Mucosa of descending colon (tissue), 3 donors: ENCODE data around the gene HNRNPAB. TPM values are rescaled to one million over a fixed set of nuclear protein-coding genes. Genes with fewer than 3 reads are reported as not detected.
"Not testable (repeated sequence)": the region's sequence is repeated elsewhere in the genome, so short reads cannot be mapped to it uniquely, and the experiment has no call there.

ENCODE experiments used
- ATAC-seq: fragments of 200-7000 bp; cut with Tn5 transposase; one replicate; pipeline ENCODE4 v1.9.1; 2020; ENCODE audit warnings: mild to moderate bottlenecking, moderate library complexity
- DNase-seq, 3 donors: peaks; one replicate each; pipeline ENCODE4 v3.0.0-alpha.2; 2020
- H3K36me3 ChIP-seq: fragments of 200-600 bp; one replicate; pipeline ENCODE4 v1.8.0; 2021; ENCODE audit warnings: low read depth, mild to moderate bottlenecking
- H3K4me1 ChIP-seq: fragments of 200-600 bp; one replicate; pipeline ENCODE4 v1.8.0; 2021; ENCODE audit warnings: low read depth, mild to moderate bottlenecking
- H3K4me3 ChIP-seq: fragments of 200-600 bp; one replicate; pipeline ENCODE4 v1.8.0; 2021; ENCODE audit warnings: mild to moderate bottlenecking
- H3K9me3 ChIP-seq: fragments of 200-600 bp; one replicate; pipeline ENCODE4 v1.8.0; 2021; ENCODE audit warnings: mild to moderate bottlenecking
- intact Hi-C, 2 donors: fragments of 100-400 bp; cut with DNase I in 1 of 2; cut with micrococcal nuclease in 1 of 2; formaldehyde crosslinking; loops; one replicate each; pipeline versions ENCODE4 v1.11.0 to v1.11.1; 2022; cut with DNase I, micrococcal nuclease
- total RNA-seq, 3 donors: library from RNA; stranded (reverse); fragmentation: NEBNext Ultra II Directional in 2 of 3; extraction: Animal tissue kit (Norgen Biotek cat#: 25700) in 2 of 3; gene quantifications; one replicate each; pipeline versions ENCODE4 v1.2.1 to v1.2.4, GENCODE V29; 2021 to 2023
- TF ChIP-seq, protein P1 (sequence below): fragments of 200-600 bp; IDR thresholded peaks from one replicate; pipeline ENCODE4 v1.8.0; 2022; ENCODE audit warnings: antibody characterized with exemption, mild to moderate bottlenecking
- donor health status: DM: no; HTN: no; CAD: no; lungs with moderate emphysema.
- donor health status: DM: no; HTN: no; CAD: no.
- donor health status: DM: no; HTN: yes; CAD: no.

Gene HNRNPAB
- total RNA-seq, 3 donors from 2014 or later = 209 to 327 (median 244) TPM

DNA sequence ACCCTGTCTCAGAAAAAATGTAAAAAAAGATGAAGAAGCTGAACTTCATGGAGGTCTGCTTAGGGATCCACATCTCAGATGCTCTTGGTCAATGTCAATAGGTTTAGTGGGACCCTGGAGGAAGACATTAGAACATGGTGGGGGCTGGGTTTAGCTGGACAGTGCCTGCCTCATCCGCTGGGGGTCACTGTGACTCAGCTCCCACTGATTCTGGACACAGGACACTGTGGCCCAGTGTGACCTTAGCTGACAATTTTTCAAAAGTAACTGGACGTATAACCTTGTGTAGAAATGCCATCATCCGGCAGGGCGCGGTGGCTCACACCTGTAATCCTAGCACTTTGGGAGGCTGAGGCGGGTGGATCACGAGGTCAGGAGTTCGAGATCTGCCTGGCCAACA is 7.3 kb upstream of the HNRNPAB start:
- peak in 2 of 3 donors; percentile 50 to 55 for DNase-seq
- ATAC-seq = peak; percentile 74
- intact Hi-C loops = no loop called here
- no peaks in the 10 kb centered on the region for H3K9me3 ChIP-seq
- TF ChIP-seq, protein P1, sequence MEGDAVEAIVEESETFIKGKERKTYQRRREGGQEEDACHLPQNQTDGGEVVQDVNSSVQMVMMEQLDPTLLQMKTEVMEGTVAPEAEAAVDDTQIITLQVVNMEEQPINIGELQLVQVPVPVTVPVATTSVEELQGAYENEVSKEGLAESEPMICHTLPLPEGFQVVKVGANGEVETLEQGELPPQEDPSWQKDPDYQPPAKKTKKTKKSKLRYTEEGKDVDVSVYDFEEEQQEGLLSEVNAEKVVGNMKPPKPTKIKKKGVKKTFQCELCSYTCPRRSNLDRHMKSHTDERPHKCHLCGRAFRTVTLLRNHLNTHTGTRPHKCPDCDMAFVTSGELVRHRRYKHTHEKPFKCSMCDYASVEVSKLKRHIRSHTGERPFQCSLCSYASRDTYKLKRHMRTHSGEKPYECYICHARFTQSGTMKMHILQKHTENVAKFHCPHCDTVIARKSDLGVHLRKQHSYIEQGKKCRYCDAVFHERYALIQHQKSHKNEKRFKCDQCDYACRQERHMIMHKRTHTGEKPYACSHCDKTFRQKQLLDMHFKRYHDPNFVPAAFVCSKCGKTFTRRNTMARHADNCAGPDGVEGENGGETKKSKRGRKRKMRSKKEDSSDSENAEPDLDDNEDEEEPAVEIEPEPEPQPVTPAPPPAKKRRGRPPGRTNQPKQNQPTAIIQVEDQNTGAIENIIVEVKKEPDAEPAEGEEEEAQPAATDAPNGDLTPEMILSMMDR = no peak
- H3K36me3 ChIP-seq = no peaks in the 10 kb centered on the region
- H3K4me1 ChIP-seq = no peaks in the 10 kb centered on the region
- H3K4me3 ChIP-seq = no peak overlapping the region

- H3K4me1 ChIP-seq, ATAC-seq, H3K9me3 ChIP-seq, intact Hi-C loops, H3K36me3 ChIP-seq, H3K4me3 ChIP-seq, DNase-seq: not testable (repeated sequence)
These were observed 6.2 kb upstream of the HNRNPAB start for GRCh38 chr5:178198151-178198550.

GRCh38 chr5:178198706-178199105 is 5.6 kb upstream of the HNRNPAB start:
- H3K4me3 ChIP-seq = no peak overlapping the region
- no peak for DNase-seq
- H3K9me3 ChIP-seq = no peaks in the 10 kb centered on the region
- H3K36me3 ChIP-seq = no peaks in the 10 kb centered on the region
- intact Hi-C loops = no loop called here
- ATAC-seq = no peak
- peaks cover 2% of the 10 kb centered on the region for H3K4me1 ChIP-seq
- TF ChIP-seq, protein P1 = no peak

- TF ChIP-seq, protein P1 = no peak
- intact Hi-C loops = no loop called here
These were observed 4.5 kb upstream of the HNRNPAB start for GRCh38 chr5:178199581-178200434.

GRCh38 chr5:178201221-178201926 is 3.0 kb upstream of the HNRNPAB start:
- H3K4me1 ChIP-seq = peaks cover 11% of the 10 kb centered on the region
- TF ChIP-seq, protein P1 = no peak
- ATAC-seq = no peak
- no peak overlapping the region for H3K4me3 ChIP-seq
- H3K9me3 ChIP-seq = no peaks in the 10 kb centered on the region
- intact Hi-C loops = no loop called here
- H3K36me3 ChIP-seq = no peaks in the 10 kb centered on the region
- no peak for DNase-seq

More at GRCh38 chr5:178199581-178200434, 4.5 kb upstream of the HNRNPAB start:
- no peaks in the 10 kb centered on the region for H3K36me3 ChIP-seq
- no peak for DNase-seq
- ATAC-seq = no peak
- H3K9me3 ChIP-seq = no peaks in the 10 kb centered on the region
- H3K4me3 ChIP-seq = no peak overlapping the region
- H3K4me1 ChIP-seq = peaks cover 3% of the 10 kb centered on the region

DNA sequence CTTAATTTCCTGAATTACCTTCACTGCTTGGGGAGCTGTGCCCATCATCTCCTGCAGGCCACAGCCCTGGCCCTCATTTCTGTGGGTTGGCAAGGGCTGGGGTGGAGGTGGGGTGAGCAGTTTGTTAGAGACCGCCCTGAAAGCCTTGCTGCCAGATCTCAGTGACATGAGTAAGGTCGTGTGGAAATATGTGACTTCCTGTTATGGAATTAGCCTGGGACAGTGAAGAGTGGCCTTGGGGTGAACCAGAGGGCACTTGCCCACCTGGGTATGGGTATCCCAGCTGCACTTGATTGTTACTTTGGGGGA is 2.5 kb upstream of the HNRNPAB start:
- DNase-seq (peak in 1 of 3 donors; percentile 19), ATAC-seq (no peak)
- Histone ChIP-seq H3K4me1 (peaks cover 16% of the 10 kb centered on the region), H3K9me3 (no peaks in the 10 kb centered on the region), H3K4me3 (no peak overlapping the region), H3K36me3 (no peaks in the 10 kb centered on the region)
- TF ChIP-seq, protein P1 = no peak
- intact Hi-C loops = no loop called here
